GM18505 (cell line): ENCODE data around the gene GRIN1.

Experiments
- ATAC-seq: cut with Tn5 transposase; IDR thresholded peaks from one replicate; pipeline ENCODE4 v1.9.1; 2021; ENCODE audit not compliant: unreplicated experiment
- POLR2A ChIP-seq: IDR thresholded peaks from 4 replicates; pipeline ENCODE4 v1.6.1; 2011; ENCODE audit warnings: borderline replicate concordance; ENCODE audit not compliant: insufficient read depth, insufficient read length; ENCODE audit errors: extremely low read depth

Gene GRIN1

GRCh38 chr9:137164370-137165249 lies 25.7 kb downstream of the GRIN1 start:
- no peak for TF ChIP-seq POLR2A
- ATAC-seq = no peak

- no peak for ATAC-seq
These were observed 26.4 kb downstream of the GRIN1 start for GRCh38 chr9:137165250-137165836.

GRCh38 chr9:137166380-137167229 lies 27.7 kb downstream of the GRIN1 start:
- TF ChIP-seq POLR2A = no peak
- ATAC-seq = no peak

More at GRCh38 chr9:137165250-137165836, 26.4 kb downstream of the GRIN1 start:
- no peak for TF ChIP-seq POLR2A

GRCh38 chr9:137167277-137167746 lies 28.4 kb downstream of the GRIN1 start:
- ATAC-seq = no peak
- TF ChIP-seq POLR2A = no peak

GRCh38 chr9:137167747-137168572 lies 29.0 kb downstream of the GRIN1 start:
- ATAC-seq = no peak

GRCh38 chr9:137168573-137168903 lies 29.6 kb downstream of the GRIN1 start:
- ATAC-seq = no peak
- no peak for TF ChIP-seq POLR2A

More at GRCh38 chr9:137167747-137168572, 29.0 kb downstream of the GRIN1 start:
- TF ChIP-seq POLR2A = no peak

- ATAC-seq = no peak
- TF ChIP-seq POLR2A = no peak
These were observed 30.2 kb downstream of the GRIN1 start for GRCh38 chr9:137168904-137169856.

GRCh38 chr9:137169896-137170358 lies 31.0 kb downstream of the GRIN1 start, which contains the start of gene LRRC26:
TSS of gene LRRC26 (minus strand) at chr9:137170051. CDS start at chr9:137169943, 108 bp downstream.
- no peak for ATAC-seq
- TF ChIP-seq POLR2A = no peak

- TF ChIP-seq POLR2A = no peak
- ATAC-seq = no peak
These were observed 31.7 kb downstream of the GRIN1 start for GRCh38 chr9:137170486-137171148.

- no peak for TF ChIP-seq POLR2A
- no peak for ATAC-seq
These were observed 32.4 kb downstream of the GRIN1 start for GRCh38 chr9:137171149-137171900.

- no peak for ATAC-seq
- no peak for TF ChIP-seq POLR2A
These were observed 34.2 kb downstream of the GRIN1 start for GRCh38 chr9:137172901-137173795.
